Globus pallidus (tissue), 1 donor: ENCODE results near the gene LCNL1.

Experiments used
- DNase-seq: peaks from one replicate; pipeline ENCODE4 v3.0.0-alpha.2; 2015; ENCODE audit warnings: low spot score

The LCNL1 gene

GRCh38 chr9:136947028-136947891 is 35.5 kb upstream of the LCNL1 start:
- DNase-seq, result peak; percentile 70

- DNase-seq, result peak; percentile 86
Measured at GRCh38 chr9:136947955-136948510, 34.8 kb upstream of the LCNL1 start.

- no peak for DNase-seq
Measured at GRCh38 chr9:136949239-136949816, 33.5 kb upstream of the LCNL1 start.

GRCh38 chr9:136949817-136950655 is 32.8 kb upstream of the LCNL1 start:
- DNase-seq, result peak; percentile 93

- no peak for DNase-seq
Measured at GRCh38 chr9:136950656-136951276, 32.0 kb upstream of the LCNL1 start.

- DNase-seq, result no peak
Measured at GRCh38 chr9:136951541-136952320, 31.1 kb upstream of the LCNL1 start, which contains the start of gene LCN12. TSS of gene LCN12 (plus strand) at chr9:136952273. CDS start at chr9:136952328, 55 bp downstream.

GRCh38 chr9:136952321-136952850 is 30.4 kb upstream of the LCNL1 start:
- no peak for DNase-seq

- DNase-seq, result no peak
Measured at GRCh38 chr9:136952876-136953770, 29.7 kb upstream of the LCNL1 start.

- DNase-seq, result no peak
Measured at GRCh38 chr9:136953771-136954269, 29.0 kb upstream of the LCNL1 start.

GRCh38 chr9:136954270-136955083 is 28.3 kb upstream of the LCNL1 start:
- DNase-seq, result no peak

- DNase-seq, result no peak
Measured at GRCh38 chr9:136955202-136955942, 27.4 kb upstream of the LCNL1 start.

- no peak for DNase-seq
Measured at GRCh38 chr9:136955943-136956335, 26.9 kb upstream of the LCNL1 start.

GRCh38 chr9:136956604-136957003 is 26.2 kb upstream of the LCNL1 start:
- DNase-seq, result no peak

- DNase-seq, result no peak
Measured at GRCh38 chr9:136957461-136957860, 25.3 kb upstream of the LCNL1 start.

- no peak for DNase-seq
Measured at GRCh38 chr9:136957901-136958300, 24.9 kb upstream of the LCNL1 start.

- no peak for DNase-seq
Measured at GRCh38 chr9:136958473-136958872, 24.3 kb upstream of the LCNL1 start.

GRCh38 chr9:136958898-136959850 is 23.6 kb upstream of the LCNL1 start:
- no peak for DNase-seq
